ENCODE measurements around the gene RPL10.

The RPL10 gene

GRCh38 chrX:154397888-154398667, at the start of gene RPL10:
TSS of gene RPL10 (plus strand) at chrX:154398377. CDS start at chrX:154398520, 143 bp downstream.
- DNase-seq, result peak; percentile 98

GRCh38 chrX:154348646-154349358, 49.4 kb upstream of the RPL10 start:
- no peak for DNase-seq

- DNase-seq, result no peak
Measured at GRCh38 chrX:154349359-154349935, 48.7 kb upstream of the RPL10 start.

- DNase-seq, result no peak
Measured at GRCh38 chrX:154349979-154350378, 48.2 kb upstream of the RPL10 start.

- no peak for DNase-seq
Measured at GRCh38 chrX:154350429-154351182, 47.6 kb upstream of the RPL10 start.

GRCh38 chrX:154351183-154352011, 46.8 kb upstream of the RPL10 start:
- DNase-seq, result no peak

GRCh38 chrX:154352012-154352401, 46.2 kb upstream of the RPL10 start:
- no peak for DNase-seq

GRCh38 chrX:154352466-154352865, 45.7 kb upstream of the RPL10 start:
- no peak for DNase-seq

- no peak for DNase-seq
Measured at GRCh38 chrX:154353172-154353843, 44.9 kb upstream of the RPL10 start.

- no peak for DNase-seq
Measured at GRCh38 chrX:154354013-154354412, 44.2 kb upstream of the RPL10 start.

GRCh38 chrX:154354516-154354915, 43.7 kb upstream of the RPL10 start:
- DNase-seq, result no peak

GRCh38 chrX:154355094-154355775, 42.9 kb upstream of the RPL10 start:
- no peak for DNase-seq

- no peak for DNase-seq
Measured at GRCh38 chrX:154355776-154356140, 42.4 kb upstream of the RPL10 start.

- no peak for DNase-seq
Measured at GRCh38 chrX:154356596-154356995, 41.6 kb upstream of the RPL10 start.

GRCh38 chrX:154357205-154357604, 41.0 kb upstream of the RPL10 start:
- no peak for DNase-seq

- DNase-seq, result no peak
Measured at GRCh38 chrX:154358011-154358410, 40.2 kb upstream of the RPL10 start.

- no peak for DNase-seq
Measured at GRCh38 chrX:154358829-154359228, 39.3 kb upstream of the RPL10 start.

- DNase-seq, result no peak
Measured at GRCh38 chrX:154359362-154360154, 38.6 kb upstream of the RPL10 start.

GRCh38 chrX:154360155-154360713, 37.9 kb upstream of the RPL10 start:
- no peak for DNase-seq
